ENCODE measurements around the gene PAX7.

Gene PAX7

GRCh38 chr1:18710002-18710401 is 79.4 kb downstream of the PAX7 start:
- TF ChIP-seq EZH2 (IDR thresholded peaks at IDR 0.05; ENCODE audit: borderline replicate concordance, low read length) (no peak), CTCF (IDR thresholded peaks at IDR 0.05; ENCODE audit: low read length) (no peak)
- Histone ChIP-seq H4K20me1 (ENCODE audit: insufficient read depth, low read length) (no peaks in the 10 kb centered on the region), H3K27ac (ENCODE audit: low read depth, low read length, poor library complexity, severe bottlenecking) (no peak overlapping the region), H3K9me3 (ENCODE audit: low read length) (no peaks in the 10 kb centered on the region), H3K9me2 (ENCODE audit: low read depth, low read length) (no peaks in the 10 kb centered on the region), H3K27me3 (ENCODE audit: insufficient read depth, low read length) (peaks cover 7% of the 10 kb centered on the region; the same call in 1 of the 2 replicates), H3K4me3 (ENCODE audit: low read depth, low read length, poor library complexity, severe bottlenecking) (no peak overlapping the region), H3K4me1 (ENCODE audit: insufficient read depth, low read length, severe bottlenecking) (no peaks in the 10 kb centered on the region), H3K79me2 (ENCODE audit: insufficient read depth, low read length) (no peaks in the 10 kb centered on the region), H3K4me2 (ENCODE audit: low read length) (no peak overlapping the region), H2AFZ (ENCODE audit: low read length) (no peak overlapping the region), H3F3A (ENCODE audit: insufficient read depth, low read length) (no peaks in the 10 kb centered on the region), H3K36me3 (ENCODE audit: insufficient read depth, low read length) (no peaks in the 10 kb centered on the region), H3K9ac (ENCODE audit: low read length) (no peak overlapping the region)

DNA sequence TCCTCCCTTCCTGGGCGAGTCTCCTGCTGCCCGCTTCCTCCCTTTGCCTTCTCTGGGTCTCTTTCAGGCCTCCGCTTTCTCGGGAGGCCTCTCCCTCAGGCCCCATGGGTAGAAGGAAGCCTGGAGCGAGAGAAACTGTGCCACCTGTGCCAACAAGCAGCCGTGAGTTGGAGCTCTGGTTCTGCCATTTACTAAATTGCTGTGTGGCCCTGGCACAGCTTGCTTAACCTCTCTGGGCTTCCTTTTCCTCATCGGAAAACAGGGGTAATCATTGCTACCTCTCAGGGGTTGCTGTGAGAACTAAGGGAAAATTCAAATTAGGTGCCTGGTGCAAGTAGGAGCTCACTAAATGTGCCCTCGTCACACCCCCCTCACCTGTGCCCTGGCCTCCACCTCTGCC is 80.4 kb downstream of the PAX7 start:
- Histone ChIP-seq H2AFZ (ENCODE audit: low read length) (no peak overlapping the region), H3K36me3 (ENCODE audit: insufficient read depth, low read length) (no peaks in the 10 kb centered on the region), H3K4me3 (ENCODE audit: low read depth, low read length, poor library complexity, severe bottlenecking) (no peak overlapping the region), H3K9me3 (ENCODE audit: low read length) (no peaks in the 10 kb centered on the region), H3K4me2 (ENCODE audit: low read length) (no peak overlapping the region), H3K9me2 (ENCODE audit: low read depth, low read length) (no peaks in the 10 kb centered on the region), H3F3A (ENCODE audit: insufficient read depth, low read length) (no peaks in the 10 kb centered on the region), H3K27ac (ENCODE audit: low read depth, low read length, poor library complexity, severe bottlenecking) (no peak overlapping the region), H3K79me2 (ENCODE audit: insufficient read depth, low read length) (no peaks in the 10 kb centered on the region), H3K4me1 (ENCODE audit: insufficient read depth, low read length, severe bottlenecking) (no peaks in the 10 kb centered on the region), H4K20me1 (ENCODE audit: insufficient read depth, low read length) (no peaks in the 10 kb centered on the region), H3K9ac (ENCODE audit: low read length) (no peak overlapping the region), H3K27me3 (ENCODE audit: insufficient read depth, low read length) (peaks cover 7% of the 10 kb centered on the region; the same call in 1 of the 2 replicates)
- TF ChIP-seq EZH2 (IDR thresholded peaks at IDR 0.05; ENCODE audit: borderline replicate concordance, low read length) (no peak), CTCF (IDR thresholded peaks at IDR 0.05; ENCODE audit: low read length) (no peak)

GRCh38 chr1:18711536-18712251 is 81.0 kb downstream of the PAX7 start:
- Histone ChIP-seq H3K4me3 (ENCODE audit: low read depth, low read length, poor library complexity, severe bottlenecking) (no peak overlapping the region), H3K79me2 (ENCODE audit: insufficient read depth, low read length) (no peaks in the 10 kb centered on the region), H2AFZ (ENCODE audit: low read length) (no peak overlapping the region), H3K4me2 (ENCODE audit: low read length) (no peak overlapping the region), H3K4me1 (ENCODE audit: insufficient read depth, low read length, severe bottlenecking) (no peaks in the 10 kb centered on the region), H3K9me3 (ENCODE audit: low read length) (no peaks in the 10 kb centered on the region), H3K36me3 (ENCODE audit: insufficient read depth, low read length) (no peaks in the 10 kb centered on the region), H3K9ac (ENCODE audit: low read length) (no peak overlapping the region), H3K27ac (ENCODE audit: low read depth, low read length, poor library complexity, severe bottlenecking) (no peak overlapping the region), H3F3A (ENCODE audit: insufficient read depth, low read length) (no peaks in the 10 kb centered on the region), H3K9me2 (ENCODE audit: low read depth, low read length) (no peaks in the 10 kb centered on the region), H3K27me3 (ENCODE audit: insufficient read depth, low read length) (peaks cover 7% of the 10 kb centered on the region; the same call in 1 of the 2 replicates), H4K20me1 (ENCODE audit: insufficient read depth, low read length) (no peaks in the 10 kb centered on the region)
- no peak for TF ChIP-seq CTCF (IDR thresholded peaks at IDR 0.05; ENCODE audit: low read length)
- TF ChIP-seq EZH2 (IDR thresholded peaks at IDR 0.05; ENCODE audit: borderline replicate concordance, low read length) = no peak
